Gastroesophageal sphincter (tissue), 3 donors: ENCODE measurements around the gene REM1.

Experiments used
- CTCF ChIP-seq, 4 experiments: fragments of 200-600 bp in 2 of 4; fragments of 450-650 bp in 2 of 4; sonication (generic) in 1 of 4; IDR thresholded peaks; one replicate each; pipeline ENCODE4 v1.5.1; 2017 to 2019; ENCODE audit warnings: antibody characterized with exemption in 4 of 4, mild to moderate bottlenecking in 2 of 4, moderate library complexity in 2 of 4
- EP300 ChIP-seq: sonication (generic); formaldehyde crosslinking; IDR thresholded peaks from one replicate; pipeline ENCODE4 v1.6.1; 2017; ENCODE audit warnings: antibody characterized with exemption, mild to moderate bottlenecking
- POLR2A ChIP-seq, 2 donors: fragments of 450-650 bp; IDR thresholded peaks; one replicate each; pipeline ENCODE4 v1.6.1; 2017; ENCODE audit warnings: antibody characterized with exemption in 2 of 2, mild to moderate bottlenecking in 2 of 2, moderate library complexity in 1 of 2
- POLR2AphosphoS5 ChIP-seq: sonication (generic); formaldehyde crosslinking; IDR thresholded peaks from one replicate; pipeline ENCODE4 v1.6.1; 2017; ENCODE audit warnings: antibody characterized with exemption

- no peak for TF ChIP-seq CTCF (IDR thresholded peaks at IDR 0.05)
- no peak for TF ChIP-seq POLR2A (IDR thresholded peaks at IDR 0.05)
- TF ChIP-seq EP300, result no peak
- no peak for TF ChIP-seq POLR2AphosphoS5
These were observed 41.6 kb downstream of the REM1 start for GRCh38 chr20:31516651-31517050.
